ENCODE measurements around the gene ESAM. TPM values are rescaled to one million over a fixed set of nuclear protein-coding genes. Genes with fewer than 3 reads are reported as not detected.
"Not testable (repeated sequence)": the region's sequence is repeated elsewhere in the genome, so short reads cannot be mapped to it uniquely, and the experiment has no call there.

The ESAM gene
- total and polyA plus RNA-seq, 3 experiments from 2014 or later: 0.35 to 0.77 TPM; not detected in 1

- no peak overlapping the region for H3K4me3 Mint-ChIP-seq
- H3K4me1 Mint-ChIP-seq: peaks cover 19 to 49% (median 37%) of the 10 kb centered on the region in 3 donors
- no peaks in the 10 kb centered on the region for H3K27me3 ChIP-seq (ENCODE audit: insufficient read depth, low read length, poor library complexity, severe bottlenecking)
- no peak for DNase-seq
- H3K9me3 Mint-ChIP-seq: no peaks in the 10 kb centered on the region
- peaks cover 0 to 3% (median 0%) of the 10 kb centered on the region in 3 donors for H3K36me3 Mint-ChIP-seq
- H3K4me1 ChIP-seq (ENCODE audit: insufficient read depth, low read length): no peaks in the 10 kb centered on the region
- H3K36me3 ChIP-seq (ENCODE audit: insufficient read depth, low read length): no peaks in the 10 kb centered on the region
- H3K9me3 ChIP-seq (ENCODE audit: low read length): no peaks in the 10 kb centered on the region
- ChIA-PET POLR2A (no interaction called here), CTCF (no interaction called here)
- no peak overlapping the region for H3K27ac Mint-ChIP-seq
- no peak overlapping the region for H3K27ac ChIP-seq (ENCODE audit: low read depth, low read length)
- H3K4me3 ChIP-seq (ENCODE audit: low read length): no peak overlapping the region
- H3K27me3 Mint-ChIP-seq: no peaks in the 10 kb centered on the region
Observed at GRCh38 chr11:124788521-124788920, 26.4 kb upstream of the ESAM start.

GRCh38 chr11:124784051-124784450 lies 22.0 kb upstream of the ESAM start:
- H3K4me1 ChIP-seq (ENCODE audit: insufficient read depth, low read length): no peaks in the 10 kb centered on the region
- H3K27ac Mint-ChIP-seq: no peak overlapping the region
- H3K4me3 ChIP-seq (ENCODE audit: low read length): no peak overlapping the region
- H3K4me3 Mint-ChIP-seq: no peak overlapping the region
- no peaks in the 10 kb centered on the region for H3K27me3 ChIP-seq (ENCODE audit: insufficient read depth, low read length, poor library complexity, severe bottlenecking)
- H3K36me3 Mint-ChIP-seq: peaks cover 0 to 4% (median 3%) of the 10 kb centered on the region in 3 donors
- POLR2A ChIA-PET: no interaction called here
- CTCF ChIA-PET: interaction anchor here (1.2 kb wide), 1 partner anchor 37 kb away, joined by 3 read pairs; no protein-coding TSS in a partner anchor
- DNase-seq: no peak
- H3K27ac ChIP-seq (ENCODE audit: low read depth, low read length): no peak overlapping the region
- no peaks in the 10 kb centered on the region for H3K36me3 ChIP-seq (ENCODE audit: insufficient read depth, low read length)
- no peaks in the 10 kb centered on the region for H3K9me3 ChIP-seq (ENCODE audit: low read length)
- H3K9me3 Mint-ChIP-seq: no peaks in the 10 kb centered on the region
- no peaks in the 10 kb centered on the region for H3K27me3 Mint-ChIP-seq
- peaks cover 0 to 15% (median 3%) of the 10 kb centered on the region in 3 donors for H3K4me1 Mint-ChIP-seq

GRCh38 chr11:124783002-124783401 lies 20.9 kb upstream of the ESAM start:
- POLR2A ChIA-PET: no interaction called here
- CTCF ChIA-PET: interaction anchor here (1.1 to 1.4 kb wide), 4 partner anchors 15 to 36 kb away, joined by 3 to 5 read pairs (median 4); partner anchors contain the start of gene ESAM
- no peak overlapping the region for H3K27ac ChIP-seq (ENCODE audit: low read depth, low read length)
- no peaks in the 10 kb centered on the region for H3K27me3 Mint-ChIP-seq
- no peaks in the 10 kb centered on the region for H3K9me3 Mint-ChIP-seq
- DNase-seq: no peak
- H3K9me3 ChIP-seq (ENCODE audit: low read length): no peaks in the 10 kb centered on the region
- peaks cover 2 to 12% (median 3%) of the 10 kb centered on the region in 3 donors for H3K4me1 Mint-ChIP-seq
- no peaks in the 10 kb centered on the region for H3K36me3 ChIP-seq (ENCODE audit: insufficient read depth, low read length)
- H3K27me3 ChIP-seq (ENCODE audit: insufficient read depth, low read length, poor library complexity, severe bottlenecking): no peaks in the 10 kb centered on the region
- peaks cover 3% of the 10 kb centered on the region for H3K4me1 ChIP-seq (ENCODE audit: insufficient read depth, low read length)
- no peak overlapping the region for H3K27ac Mint-ChIP-seq
- H3K4me3 ChIP-seq (ENCODE audit: low read length): no peak overlapping the region
- no peak overlapping the region for H3K4me3 Mint-ChIP-seq
- H3K36me3 Mint-ChIP-seq: peaks cover 0 to 6% (median 4%) of the 10 kb centered on the region in 3 donors

- Histone ChIP-seq H3K27ac (ENCODE audit: low read depth, low read length) (no peak overlapping the region), H3K4me1 (ENCODE audit: insufficient read depth, low read length) (peaks cover 10% of the 10 kb centered on the region), H3K9me3 (ENCODE audit: low read length) (no peaks in the 10 kb centered on the region), H3K4me3 (ENCODE audit: low read length) (no peak overlapping the region), H3K36me3 (ENCODE audit: insufficient read depth, low read length) (no peaks in the 10 kb centered on the region), H3K27me3 (ENCODE audit: insufficient read depth, low read length, poor library complexity, severe bottlenecking) (no peaks in the 10 kb centered on the region)
- POLR2A ChIA-PET: no interaction called here
- Mint-ChIP-seq H3K27me3 (no peaks in the 10 kb centered on the region), H3K4me3 (no peak overlapping the region), H3K27ac (no peak overlapping the region), H3K4me1 (peaks cover 13 to 16% (median 14%) of the 10 kb centered on the region in 3 donors), H3K9me3 (no peaks in the 10 kb centered on the region), H3K36me3 (peaks cover 0 to 20% (median 16%) of the 10 kb centered on the region in 3 donors)
- no peak for DNase-seq
- CTCF ChIA-PET: interaction anchor here (1.0 to 1.6 kb wide), 4 partner anchors 10 to 33 kb away, joined by 3 to 9 read pairs (median 4); partner anchors contain the start of gene ESAM
Observed at GRCh38 chr11:124779568-124779967, 17.5 kb upstream of the ESAM start.

- Mint-ChIP-seq H3K4me3 (no peak overlapping the region), H3K27me3 (no peaks in the 10 kb centered on the region), H3K36me3 (peaks cover 0 to 27% (median 16%) of the 10 kb centered on the region in 3 donors), H3K27ac (no peak overlapping the region), H3K4me1 (peaks cover 11 to 16% (median 13%) of the 10 kb centered on the region in 3 donors), H3K9me3 (no peaks in the 10 kb centered on the region)
- no peaks in the 10 kb centered on the region for H3K36me3 ChIP-seq (ENCODE audit: insufficient read depth, low read length)
- H3K9me3 ChIP-seq (ENCODE audit: low read length): no peaks in the 10 kb centered on the region
- ChIA-PET POLR2A (no interaction called here), CTCF (interaction anchor here (0.9 to 1.2 kb wide), 2 partner anchors 15 to 32 kb away, joined by 3 read pairs; no protein-coding TSS in a partner anchor)
- no peak overlapping the region for H3K27ac ChIP-seq (ENCODE audit: low read depth, low read length)
- no peak overlapping the region for H3K4me3 ChIP-seq (ENCODE audit: low read length)
- H3K27me3 ChIP-seq (ENCODE audit: insufficient read depth, low read length, poor library complexity, severe bottlenecking): no peaks in the 10 kb centered on the region
- peaks cover 10% of the 10 kb centered on the region for H3K4me1 ChIP-seq (ENCODE audit: insufficient read depth, low read length)
- no peak for DNase-seq
Observed at GRCh38 chr11:124778281-124778680, 16.2 kb upstream of the ESAM start.

- H3K36me3 Mint-ChIP-seq: peaks cover 3 to 34% (median 18%) of the 10 kb centered on the region in 3 donors
- H3K27me3 ChIP-seq (ENCODE audit: insufficient read depth, low read length, poor library complexity, severe bottlenecking): no peaks in the 10 kb centered on the region
- peaks cover 10% of the 10 kb centered on the region for H3K4me1 ChIP-seq (ENCODE audit: insufficient read depth, low read length)
- no peak overlapping the region for H3K4me3 Mint-ChIP-seq
- peak overlapping the region in 1 of 8 donors; percentile 15 for H3K27ac Mint-ChIP-seq
- no peaks in the 10 kb centered on the region for H3K27me3 Mint-ChIP-seq
- no peak overlapping the region for H3K4me3 ChIP-seq (ENCODE audit: low read length)
- no peaks in the 10 kb centered on the region for H3K9me3 ChIP-seq (ENCODE audit: low read length)
- CTCF ChIA-PET: no interaction called here
- no peak overlapping the region for H3K27ac ChIP-seq (ENCODE audit: low read depth, low read length)
- POLR2A ChIA-PET: no interaction called here
- H3K36me3 ChIP-seq (ENCODE audit: insufficient read depth, low read length): no peaks in the 10 kb centered on the region
- peaks cover 11 to 16% (median 13%) of the 10 kb centered on the region in 3 donors for H3K4me1 Mint-ChIP-seq
- DNase-seq: peak in 1 of 5 donors; percentile 53
- no peaks in the 10 kb centered on the region for H3K9me3 Mint-ChIP-seq
Observed at GRCh38 chr11:124776865-124777645, 15.0 kb upstream of the ESAM start.

GRCh38 chr11:124770959-124771358 lies 8.9 kb upstream of the ESAM start:
- H3K4me1 Mint-ChIP-seq; POLR2A ChIA-PET; H3K9me3 ChIP-seq (ENCODE audit: low read length); DNase-seq; H3K36me3 ChIP-seq (ENCODE audit: insufficient read depth, low read length); H3K4me1 ChIP-seq (ENCODE audit: insufficient read depth, low read length); H3K27ac Mint-ChIP-seq; H3K27me3 Mint-ChIP-seq; H3K4me3 ChIP-seq (ENCODE audit: low read length); H3K4me3 Mint-ChIP-seq; H3K27ac ChIP-seq (ENCODE audit: low read depth, low read length); H3K9me3 Mint-ChIP-seq; H3K27me3 ChIP-seq (ENCODE audit: insufficient read depth, low read length, poor library complexity, severe bottlenecking): not testable (repeated sequence)
- CTCF ChIA-PET: interaction anchor here (4.1 kb wide), 1 partner anchor 8 kb away, joined by 29 read pairs; the partner anchor contains the start of gene ESAM
- peaks cover 8 to 64% (median 17%) of the 10 kb centered on the region in 3 donors for H3K36me3 Mint-ChIP-seq
